ENCODE results near the gene WIZ. TPM values are rescaled to one million over a fixed set of nuclear protein-coding genes. Genes with fewer than 3 reads are reported as not detected.

The WIZ gene
- total and polyA plus RNA-seq, 10 of the 15 experiments (the other 5 are each of a cell fraction or from before 2014, with no cell fraction given), result 0.10 to 26.7 (median 2.7) TPM

DNA sequence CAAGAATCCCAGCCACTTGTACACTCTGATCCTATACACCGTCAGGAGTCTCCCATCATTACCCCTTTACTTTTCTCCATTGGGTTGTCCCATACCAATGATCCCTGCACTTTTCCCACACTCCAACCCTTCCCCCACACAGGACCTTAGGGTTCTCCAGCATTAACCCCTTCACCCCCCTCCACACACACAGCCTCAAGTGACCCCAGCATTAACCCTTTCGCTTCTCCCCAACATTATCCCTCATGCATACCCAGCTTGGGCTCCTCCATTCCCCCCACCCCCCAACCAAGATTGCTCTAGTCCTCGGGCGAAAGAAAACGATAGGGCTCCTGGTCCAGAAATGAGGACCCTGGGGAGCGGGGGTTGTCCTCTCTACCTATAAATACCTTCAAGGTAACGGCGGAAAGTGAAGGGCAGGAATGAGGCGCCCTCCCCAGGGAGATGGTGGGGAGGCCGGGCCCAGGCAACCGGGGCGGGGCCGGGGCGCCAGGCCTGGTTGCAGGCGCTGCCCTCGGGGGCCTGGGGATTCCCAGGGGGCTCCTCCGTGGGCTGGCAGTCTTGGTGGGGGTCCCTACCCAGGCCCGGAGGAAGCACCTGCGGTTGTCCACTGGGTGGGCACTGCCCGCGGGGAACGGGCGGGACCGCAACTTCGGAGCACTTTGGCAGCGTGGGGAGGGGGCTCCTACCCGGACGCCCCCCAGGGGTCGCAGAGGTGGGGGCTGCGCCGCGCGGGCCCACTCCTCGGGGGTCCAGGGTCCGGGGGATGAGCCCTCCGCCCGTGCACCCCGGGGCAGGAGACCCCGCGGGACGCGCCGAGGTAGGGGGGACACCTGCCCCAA lies 757 bp downstream of the WIZ start:
- Histone ChIP-seq H2AFZ (ENCODE audit: control insufficient read depth, low read depth, low read length) (peak overlapping the region; percentile 33), H3K9me3 (replicated peaks; ENCODE audit: control insufficient read depth, insufficient read depth, low read length) (no peaks in the 10 kb centered on the region), H3K27me3 (replicated peaks in 1 of 2; ENCODE audit: control insufficient read depth in 2 of 2, insufficient read depth in 2 of 2, low read length in 1 of 2) (no peaks in the 10 kb centered on the region), H3K4me1 (ENCODE audit: control insufficient read depth, insufficient read depth, low read length) (peaks cover 7% of the 10 kb centered on the region), H3K4me2 (ENCODE audit: control insufficient read depth, insufficient read depth) (peak overlapping the region; percentile 89), H3K36me3 (ENCODE audit: control insufficient read depth in 2 of 2, insufficient read depth in 2 of 2, low read length in 1 of 2) (peaks cover 5 to 6% of the 10 kb centered on the region in 2 experiments), H3K4me3 (peak overlapping the region; percentile 69), H3K79me2 (ENCODE audit: control insufficient read depth, insufficient read depth, low read length) (no peaks in the 10 kb centered on the region), H3K27ac (ENCODE audit: control insufficient read depth, insufficient read depth) (no peak overlapping the region), H3K9ac (ENCODE audit: control insufficient read depth, insufficient read depth, low read length) (peak overlapping the region; percentile 39), H4K20me1 (ENCODE audit: control insufficient read depth, insufficient read depth) (no peaks in the 10 kb centered on the region)
- SMC1A ChIA-PET (ENCODE audit: uncharacterized antibody, unreplicated experiment), result interaction anchor here (1.5 kb wide), 1 partner anchor 14 kb away, joined by 3 read pairs; no protein-coding TSS in a partner anchor
- CTCF ChIA-PET, result no interaction called here
- RAD21 ChIA-PET (ENCODE audit: unreplicated experiment), result no interaction called here
- FAIRE-seq, result peak; percentile 44
- WGBS (ENCODE audit: insufficient coverage, insufficient replicate concordance, low lambda C conversion rate, missing lambda C conversion rate), result 2% methylated on average over 31 of the region's 43 CpGs
- peak; percentile 84 for TF ChIP-seq MEF2B (IDR thresholded peaks at IDR 0.05; ENCODE audit: partially characterized antibody, poor library complexity, severe bottlenecking)
- TF ChIP-seq, protein P1, sequence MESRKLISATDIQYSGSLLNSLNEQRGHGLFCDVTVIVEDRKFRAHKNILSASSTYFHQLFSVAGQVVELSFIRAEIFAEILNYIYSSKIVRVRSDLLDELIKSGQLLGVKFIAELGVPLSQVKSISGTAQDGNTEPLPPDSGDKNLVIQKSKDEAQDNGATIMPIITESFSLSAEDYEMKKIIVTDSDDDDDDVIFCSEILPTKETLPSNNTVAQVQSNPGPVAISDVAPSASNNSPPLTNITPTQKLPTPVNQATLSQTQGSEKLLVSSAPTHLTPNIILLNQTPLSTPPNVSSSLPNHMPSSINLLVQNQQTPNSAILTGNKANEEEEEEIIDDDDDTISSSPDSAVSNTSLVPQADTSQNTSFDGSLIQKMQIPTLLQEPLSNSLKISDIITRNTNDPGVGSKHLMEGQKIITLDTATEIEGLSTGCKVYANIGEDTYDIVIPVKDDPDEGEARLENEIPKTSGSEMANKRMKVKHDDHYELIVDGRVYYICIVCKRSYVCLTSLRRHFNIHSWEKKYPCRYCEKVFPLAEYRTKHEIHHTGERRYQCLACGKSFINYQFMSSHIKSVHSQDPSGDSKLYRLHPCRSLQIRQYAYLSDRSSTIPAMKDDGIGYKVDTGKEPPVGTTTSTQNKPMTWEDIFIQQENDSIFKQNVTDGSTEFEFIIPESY (IDR thresholded peaks at IDR 0.05), result no peak
- TF ChIP-seq SREBF1 (IDR thresholded peaks at IDR 0.05; ENCODE audit: low read length), result no peak
- TF ChIP-seq GATAD2B (conservative IDR thresholded peaks at IDR 0.05; ENCODE audit: low read depth), result peak; percentile 59; the same call in 1 of the 2 replicates
- 0 out of 2 replicates have a peak, but pooled peaks have one; percentile 43 for TF ChIP-seq DPF2 (IDR thresholded peaks at IDR 0.05)
- no peak for TF ChIP-seq EP300 (IDR thresholded peaks at IDR 0.05; ENCODE audit: borderline replicate concordance in 1 of 2, control insufficient read depth in 1 of 2, low read depth in 2 of 2, low read length in 2 of 2)
- no peak for TF ChIP-seq REST (IDR thresholded peaks at IDR 0.05; ENCODE audit: low read depth, low read length)
- 0 out of 2 replicates have a peak, but pooled peaks have one; percentile 7 for TF ChIP-seq RAD21 (IDR thresholded peaks at IDR 0.05; ENCODE audit: insufficient read depth, low read depth, low read length)
- TF ChIP-seq CHD2 (IDR thresholded peaks at IDR 0.05; ENCODE audit: borderline replicate concordance, low read depth, low read length), result no peak
- no peak for TF ChIP-seq MYC (IDR thresholded peaks at IDR 0.05; ENCODE audit: insufficient read depth, insufficient read length, insufficient replicate concordance, low read length, severe bottlenecking)
- POLR2A ChIA-PET, result no interaction called here
- ATAC-seq, result peak; percentile 43
- BruUV-seq (replicated peaks), result no TSS peak
- intact Hi-C loops (cut with micrococcal nuclease; ENCODE audit: unreplicated experiment), result no loop called here
- no peak for DNase-seq (ENCODE audit: low read depth, low spot score)
- in situ Hi-C loops (cut with MboI), result no loop called here
